OCI-LY1 (cell line): ENCODE data around the gene TULP3.

Source experiments
- H2AFZ ChIP-seq: fragments of 200-600 bp; sonication (generic), shearing (Covaris generic); 2 replicates; pipeline ENCODE4 v1.6.0; 2014; ENCODE audit warnings: antibody characterized with exemption, mild to moderate bottlenecking, low read length
- H3F3A ChIP-seq: fragments of 200-600 bp; sonication (generic), shearing (Covaris generic); 2 replicates; pipeline ENCODE4 v1.6.0; 2014; ENCODE audit warnings: mild to moderate bottlenecking, antibody characterized with exemption, low read length, moderate library complexity; ENCODE audit not compliant: insufficient read depth
- H3K27ac ChIP-seq: fragments of 200-600 bp; sonication (generic); 2 replicates; pipeline ENCODE4 v1.5.1; 2014; ENCODE audit warnings: low read length, mixed run types, mild to moderate bottlenecking, low read depth; ENCODE audit not compliant: poor library complexity, severe bottlenecking
- H3K27me3 ChIP-seq: fragments of 200-600 bp; sonication (generic); 2 replicates; pipeline ENCODE4 v1.6.0; 2014; ENCODE audit warnings: antibody characterized with exemption, mild to moderate bottlenecking, low read length, moderate library complexity; ENCODE audit not compliant: insufficient read depth
- H3K36me3 ChIP-seq: fragments of 200-600 bp; sonication (generic); 2 replicates; pipeline ENCODE4 v1.6.1; 2014; ENCODE audit warnings: mild to moderate bottlenecking, antibody characterized with exemption, low read length, moderate library complexity, mixed read lengths; ENCODE audit not compliant: insufficient read depth
- H3K4me1 ChIP-seq: fragments of 200-600 bp; sonication (generic); 2 replicates; pipeline ENCODE4 v1.5.1; 2014; ENCODE audit warnings: mild to moderate bottlenecking, low read length, moderate library complexity; ENCODE audit not compliant: insufficient read depth, severe bottlenecking
- H3K4me2 ChIP-seq: fragments of 200-600 bp; sonication (generic), shearing (Covaris generic); 2 replicates; pipeline ENCODE4 v1.6.1; 2014; ENCODE audit warnings: low read length
- H3K4me3 ChIP-seq: fragments of 200-600 bp; sonication (generic); 2 replicates; pipeline ENCODE4 v1.5.1; 2014; ENCODE audit warnings: low read length, low read depth, mild to moderate bottlenecking, mixed read lengths; ENCODE audit not compliant: poor library complexity, severe bottlenecking
- H3K79me2 ChIP-seq: fragments of 200-600 bp; shearing (Covaris generic); 2 replicates; pipeline ENCODE4 v1.6.1; 2016; ENCODE audit warnings: mixed run types, low read length, mixed read lengths; ENCODE audit not compliant: insufficient read depth
- H3K9ac ChIP-seq: fragments of 200-600 bp; sonication (generic), shearing (Covaris generic); 2 replicates; pipeline ENCODE4 v1.6.1; 2014; ENCODE audit warnings: mild to moderate bottlenecking, low read length, mixed read lengths
- H3K9me2 ChIP-seq: fragments of 200-600 bp; sonication (generic), shearing (Covaris generic); 2 replicates; pipeline ENCODE4 v1.6.1; 2014; ENCODE audit warnings: low read depth, mild to moderate bottlenecking, low read length, mixed read lengths
- H3K9me3 ChIP-seq: fragments of 200-600 bp; shearing (Covaris generic); 2 replicates; pipeline ENCODE4 v1.6.1; 2014; ENCODE audit warnings: low read length, mixed read lengths
- H4K20me1 ChIP-seq: fragments of 200-600 bp; sonication (generic), shearing (Covaris generic); 2 replicates; pipeline ENCODE4 v1.6.0; 2016; ENCODE audit warnings: mild to moderate bottlenecking, low read length; ENCODE audit not compliant: insufficient read depth
- CTCF ChIP-seq: fragments of 200-600 bp; sonication (generic), shearing (Covaris generic); IDR thresholded peaks from 2 replicates; pipeline ENCODE4 v1.5.1; 2017; ENCODE audit warnings: mild to moderate bottlenecking, antibody characterized with exemption, low read length, moderate library complexity, mixed read lengths
- EZH2 ChIP-seq: fragments of 200-600 bp; sonication (generic), shearing (Covaris generic); IDR thresholded peaks from 2 replicates; pipeline ENCODE4 v1.8.0; 2017; ENCODE audit warnings: borderline replicate concordance, mixed run types, mild to moderate bottlenecking, antibody characterized with exemption, low read length, moderate library complexity, mixed read lengths

TULP3 gene

GRCh38 chr12:2955888-2956287 is 65.2 kb downstream of the TULP3 start:
- TF ChIP-seq CTCF, result no peak
- no peak for TF ChIP-seq EZH2
- peaks cover 21% of the 10 kb centered on the region for H3K4me1 ChIP-seq
- no peaks in the 10 kb centered on the region for H3F3A ChIP-seq

GRCh38 chr12:2957816-2958431 is 67.2 kb downstream of the TULP3 start:
- no peak overlapping the region for H2AFZ ChIP-seq
- no peak overlapping the region for H3K4me2 ChIP-seq
- no peaks in the 10 kb centered on the region for H4K20me1 ChIP-seq
- no peaks in the 10 kb centered on the region for H3K27me3 ChIP-seq
- peak overlapping the region; percentile 73 for H3K4me3 ChIP-seq
- H3F3A ChIP-seq, result no peaks in the 10 kb centered on the region
- H3K79me2 ChIP-seq, result no peaks in the 10 kb centered on the region
- H3K9me2 ChIP-seq, result no peaks in the 10 kb centered on the region
- TF ChIP-seq CTCF (no peak), EZH2 (no peak)
- H3K4me1 ChIP-seq, result peaks cover 29% of the 10 kb centered on the region
- no peak overlapping the region for H3K27ac ChIP-seq
- no peak overlapping the region; the same call in 1 of the 2 replicates for H3K9ac ChIP-seq
- no peaks in the 10 kb centered on the region for H3K9me3 ChIP-seq
- H3K36me3 ChIP-seq, result no peaks in the 10 kb centered on the region

More at GRCh38 chr12:2955888-2956287, 65.2 kb downstream of the TULP3 start:
- no peak overlapping the region for H3K9ac ChIP-seq
- H3K9me2 ChIP-seq, result no peaks in the 10 kb centered on the region
- no peaks in the 10 kb centered on the region for H4K20me1 ChIP-seq
- no peak overlapping the region for H2AFZ ChIP-seq
- no peaks in the 10 kb centered on the region for H3K36me3 ChIP-seq
- H3K27ac ChIP-seq, result no peak overlapping the region
- H3K4me2 ChIP-seq, result no peak overlapping the region
- no peak overlapping the region for H3K4me3 ChIP-seq
- no peaks in the 10 kb centered on the region for H3K27me3 ChIP-seq
- H3K9me3 ChIP-seq, result no peaks in the 10 kb centered on the region
- H3K79me2 ChIP-seq, result no peaks in the 10 kb centered on the region

GRCh38 chr12:2958432-2959191 is 67.9 kb downstream of the TULP3 start:
- no peaks in the 10 kb centered on the region for H3K79me2 ChIP-seq
- peak overlapping the region; percentile 61 for H3K9ac ChIP-seq
- TF ChIP-seq CTCF, result no peak
- TF ChIP-seq EZH2, result no peak
- peak overlapping the region; percentile 54; the same call in 1 of the 2 replicates for H2AFZ ChIP-seq
- no peaks in the 10 kb centered on the region for H3K27me3 ChIP-seq
- H3K9me3 ChIP-seq, result no peaks in the 10 kb centered on the region
- H3K9me2 ChIP-seq, result no peaks in the 10 kb centered on the region
- no peaks in the 10 kb centered on the region for H4K20me1 ChIP-seq
- no peaks in the 10 kb centered on the region for H3K36me3 ChIP-seq
- H3K4me2 ChIP-seq, result peak overlapping the region; percentile 84
- H3K4me3 ChIP-seq, result peak overlapping the region; percentile 73
- peaks cover 29% of the 10 kb centered on the region for H3K4me1 ChIP-seq
- no peaks in the 10 kb centered on the region for H3F3A ChIP-seq
- no peak overlapping the region for H3K27ac ChIP-seq
